Activated CD8-positive, alpha-beta memory T cell treated with anti-CD3 and anti-CD28 coated beads for 4 hours (primary cell): ENCODE results near the gene MUC6.

Source experiments
- DNase-seq, 2 donors: peaks; one replicate each; pipeline ENCODE4 v3.0.0-alpha.2; 2020; ENCODE audit warnings: low read depth in 2 of 2

The MUC6 gene

GRCh38 chr11:1009371-1009770 is 27.1 kb downstream of the MUC6 start:
- no peak for DNase-seq

- DNase-seq, result no peak
Observed at GRCh38 chr11:1008803-1009145, 27.7 kb downstream of the MUC6 start.

GRCh38 chr11:1008001-1008802 is 28.3 kb downstream of the MUC6 start:
- DNase-seq, result no peak

- DNase-seq, result no peak
Observed at GRCh38 chr11:1007279-1007678, 29.2 kb downstream of the MUC6 start.

GRCh38 chr11:1006762-1007161 is 29.8 kb downstream of the MUC6 start:
- DNase-seq, result no peak

GRCh38 chr11:1005928-1006327 is 30.6 kb downstream of the MUC6 start:
- no peak for DNase-seq

GRCh38 chr11:1003159-1003558 is 33.4 kb downstream of the MUC6 start:
- DNase-seq, result no peak

GRCh38 chr11:1002406-1002984 is 34.0 kb downstream of the MUC6 start:
- DNase-seq, result no peak

- DNase-seq, result no peak
Observed at GRCh38 chr11:1001617-1002405, 34.7 kb downstream of the MUC6 start.

GRCh38 chr11:1000357-1001278 is 35.9 kb downstream of the MUC6 start:
- no peak for DNase-seq

- no peak for DNase-seq
Observed at GRCh38 chr11:999009-999408, 37.5 kb downstream of the MUC6 start.

- DNase-seq, result no peak
Observed at GRCh38 chr11:997907-998306, 38.6 kb downstream of the MUC6 start.

- DNase-seq, result no peak
Observed at GRCh38 chr11:996681-997080, 39.8 kb downstream of the MUC6 start.

GRCh38 chr11:995752-996420 is 40.6 kb downstream of the MUC6 start:
- DNase-seq, result no peak

- no peak for DNase-seq
Observed at GRCh38 chr11:995044-995751, 41.3 kb downstream of the MUC6 start.

- DNase-seq, result no peak
Observed at GRCh38 chr11:993632-994167, 42.8 kb downstream of the MUC6 start.

GRCh38 chr11:992577-992976 is 43.9 kb downstream of the MUC6 start:
- no peak for DNase-seq

GRCh38 chr11:991711-992307 is 44.7 kb downstream of the MUC6 start:
- DNase-seq, result no peak

GRCh38 chr11:991034-991433 is 45.5 kb downstream of the MUC6 start:
- no peak for DNase-seq

GRCh38 chr11:990101-990500 is 46.4 kb downstream of the MUC6 start:
- no peak for DNase-seq
